Measurements from ENCODE around the gene CNTNAP2. TPM values are rescaled to one million over a fixed set of nuclear protein-coding genes. Genes with fewer than 3 reads are reported as not detected.

Gene CNTNAP2
- total and polyA plus RNA-seq, 9 of the 15 experiments (the other 6 are each of a cell fraction or from before 2014, with no cell fraction given) = 0.04 to 0.62 (median 0.09) TPM; not detected in 4

DNA sequence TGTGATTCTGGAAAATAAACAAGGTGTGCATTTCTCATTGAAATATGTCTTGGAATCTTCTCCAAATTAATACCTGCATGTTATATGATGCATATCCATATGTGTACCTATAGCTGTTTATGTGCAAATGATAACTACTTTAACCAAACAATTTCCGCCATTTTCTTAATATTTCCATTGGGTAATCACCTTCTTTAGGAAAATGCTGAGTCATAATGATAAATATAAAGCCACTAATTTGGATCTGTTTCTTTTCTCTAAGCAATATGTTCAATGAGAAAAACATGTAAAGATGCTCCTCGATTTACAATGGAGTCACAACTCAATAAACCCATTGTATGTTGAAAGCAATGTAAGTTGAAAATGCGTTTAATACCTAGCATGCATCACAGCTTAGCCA is 574.4 kb downstream of the CNTNAP2 start:
- Histone ChIP-seq H3K4me1 (replicated peaks in 1 of 2; ENCODE audit: control insufficient read depth in 2 of 2, insufficient read depth in 2 of 2, low read length in 2 of 2) (no peaks in the 10 kb centered on the region), H3K9me1 (ENCODE audit: control insufficient read depth, insufficient read depth, low read length) (no peaks in the 10 kb centered on the region), H3K9ac (ENCODE audit: insufficient read depth in 1 of 2, low read depth in 2 of 2, low read length in 2 of 2) (no peak overlapping the region), H3K4me3 (no peak overlapping the region), H4K20me1 (replicated peaks; ENCODE audit: control insufficient read depth, insufficient read depth, low read length) (no peaks in the 10 kb centered on the region), H3K4me2 (ENCODE audit: insufficient read depth, low read length) (no peak overlapping the region), H3K27me3 (ENCODE audit: control insufficient read depth in 2 of 2, insufficient read depth in 2 of 2, low read length in 2 of 2) (no peaks in the 10 kb centered on the region), H2AFZ (ENCODE audit: low read depth, low read length) (no peak overlapping the region), H3K9me3 (replicated peaks; ENCODE audit: control insufficient read depth, insufficient read depth, low read depth, low read length) (no peaks in the 10 kb centered on the region), H3K36me3 (ENCODE audit: control insufficient read depth, insufficient read depth, low read length) (no peaks in the 10 kb centered on the region), H3K27ac (ENCODE audit: extremely low read depth, low read depth, low read length) (no peak overlapping the region), H3K79me2 (ENCODE audit: control insufficient read depth, insufficient read depth, low read length) (no peaks in the 10 kb centered on the region)
- POLR2A ChIA-PET = no interaction called here
- in situ Hi-C loops (cut with MboI) (no loop called here), intact Hi-C loops (cut with micrococcal nuclease) (no loop called here)
- TF ChIP-seq ASH1L (IDR thresholded peaks at IDR 0.05; ENCODE audit: borderline replicate concordance, low read depth, partially characterized antibody) (no peak), NFE2 (IDR thresholded peaks at IDR 0.05; ENCODE audit: low read depth) (0 out of 2 replicates have a peak, but pooled peaks have one; percentile 10), HNRNPK (IDR thresholded peaks at IDR 0.05; ENCODE audit: low read depth, low read length, poor library complexity, severe bottlenecking) (no peak), MAFG (tag; conservative IDR thresholded peaks at IDR 0.05) (peak; percentile 65; the same call in 1 of the 2 replicates), ZNF316 (IDR thresholded peaks at IDR 0.05) (peak; percentile 46; the same call in 1 of the 2 replicates), C11orf30 (IDR thresholded peaks at IDR 0.05; ENCODE audit: low read depth) (0 out of 2 replicates have a peak, but pooled peaks have one; percentile 10), NFE2L1 (tag; IDR thresholded peaks at IDR 0.05; ENCODE audit: borderline replicate concordance, low read depth) (peak; percentile 57), ZNF696 (CRISPR knock-in tag; conservative IDR thresholded peaks at IDR 0.05) (no peak), ZKSCAN8 (CRISPR knock-in tag; IDR thresholded peaks at IDR 0.05) (no peak), ZNF121 (CRISPR knock-in tag; conservative IDR thresholded peaks at IDR 0.05) (no peak), MAFF (IDR thresholded peaks at IDR 0.05; ENCODE audit: low read length) (peak; percentile 40; the same call in 1 of the 2 replicates)
- TF ChIP-seq, protein P1, sequence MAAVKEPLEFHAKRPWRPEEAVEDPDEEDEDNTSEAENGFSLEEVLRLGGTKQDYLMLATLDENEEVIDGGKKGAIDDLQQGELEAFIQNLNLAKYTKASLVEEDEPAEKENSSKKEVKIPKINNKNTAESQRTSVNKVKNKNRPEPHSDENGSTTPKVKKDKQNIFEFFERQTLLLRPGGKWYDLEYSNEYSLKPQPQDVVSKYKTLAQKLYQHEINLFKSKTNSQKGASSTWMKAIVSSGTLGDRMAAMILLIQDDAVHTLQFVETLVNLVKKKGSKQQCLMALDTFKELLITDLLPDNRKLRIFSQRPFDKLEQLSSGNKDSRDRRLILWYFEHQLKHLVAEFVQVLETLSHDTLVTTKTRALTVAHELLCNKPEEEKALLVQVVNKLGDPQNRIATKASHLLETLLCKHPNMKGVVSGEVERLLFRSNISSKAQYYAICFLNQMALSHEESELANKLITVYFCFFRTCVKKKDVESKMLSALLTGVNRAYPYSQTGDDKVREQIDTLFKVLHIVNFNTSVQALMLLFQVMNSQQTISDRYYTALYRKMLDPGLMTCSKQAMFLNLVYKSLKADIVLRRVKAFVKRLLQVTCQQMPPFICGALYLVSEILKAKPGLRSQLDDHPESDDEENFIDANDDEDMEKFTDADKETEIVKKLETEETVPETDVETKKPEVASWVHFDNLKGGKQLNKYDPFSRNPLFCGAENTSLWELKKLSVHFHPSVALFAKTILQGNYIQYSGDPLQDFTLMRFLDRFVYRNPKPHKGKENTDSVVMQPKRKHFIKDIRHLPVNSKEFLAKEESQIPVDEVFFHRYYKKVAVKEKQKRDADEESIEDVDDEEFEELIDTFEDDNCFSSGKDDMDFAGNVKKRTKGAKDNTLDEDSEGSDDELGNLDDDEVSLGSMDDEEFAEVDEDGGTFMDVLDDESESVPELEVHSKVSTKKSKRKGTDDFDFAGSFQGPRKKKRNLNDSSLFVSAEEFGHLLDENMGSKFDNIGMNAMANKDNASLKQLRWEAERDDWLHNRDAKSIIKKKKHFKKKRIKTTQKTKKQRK (IDR thresholded peaks at IDR 0.05; ENCODE audit: borderline replicate concordance, low read depth, low read length) = no peak
- WGBS (ENCODE audit: insufficient coverage, low coverage, missing lambda C conversion rate) = 1% methylated on average over 3 of the region's 3 CpGs
- BruUV-seq (replicated peaks) = no TSS peak
- ATAC-seq = no peak
- CTCF ChIA-PET (ENCODE audit: low intra/inter-chr PET ratio) = no interaction called here
- no peak for FAIRE-seq
- no peak for DNase-seq (ENCODE audit: extremely low read depth in 1 of 4, low spot score in 3 of 4)
